Thyroid gland (tissue), 4 donors: ENCODE results near the gene NUDT1. TPM values are rescaled to one million over a fixed set of nuclear protein-coding genes. Genes with fewer than 3 reads are reported as not detected.

ENCODE experiments used
- DNase-seq, 2 donors: peaks; one replicate each; pipeline ENCODE4 v3.0.0-alpha.2; 2019
- H3K27ac ChIP-seq, 3 donors: fragments of 200-600 bp; sonication (generic); 1 replicate in 2 of 3; 2 replicates in 1 of 3; pipeline ENCODE4 v1.5.1; 2016 to 2019; ENCODE audit warnings: mild to moderate bottlenecking in 1 of 3, moderate library complexity in 1 of 3
- H3K27me3 ChIP-seq: fragments of 200-600 bp; sonication (generic); one replicate; pipeline ENCODE4 v1.5.1; 2019
- H3K36me3 ChIP-seq, 2 donors: fragments of 200-600 bp; sonication (generic); one replicate each; pipeline ENCODE4 v1.5.1; 2016 to 2019
- H3K4me1 ChIP-seq, 2 donors: fragments of 200-600 bp; sonication (generic); one replicate each; pipeline ENCODE4 v1.5.1; 2017 to 2019
- H3K4me3 ChIP-seq, 3 donors: fragments of 200-600 bp; sonication (generic); replicated peaks in 1 of 3; 1 replicate in 2 of 3; 2 replicates in 1 of 3; pipeline ENCODE4 v1.5.1; 2016; ENCODE audit warnings: mild to moderate bottlenecking in 1 of 3
- H3K9me3 ChIP-seq: fragments of 200-600 bp; sonication (generic); one replicate; pipeline ENCODE4 v1.5.1; 2017
- CTCF ChIP-seq, 6 experiments: fragments of 200-600 bp in 3 of 6; fragments of 450-650 bp in 3 of 6; sonication (generic) in 3 of 6; IDR thresholded peaks; one replicate each; pipeline ENCODE4 v1.5.1; 2016 to 2019; ENCODE audit warnings: antibody characterized with exemption in 6 of 6, mild to moderate bottlenecking in 2 of 6, inconsistent platforms in 1 of 6, moderate library complexity in 1 of 6
- POLR2A ChIP-seq, 2 donors: fragments of 450-650 bp; IDR thresholded peaks; one replicate each; pipeline ENCODE4 v1.6.1; 2017; ENCODE audit warnings: antibody characterized with exemption in 2 of 2, mild to moderate bottlenecking in 2 of 2, moderate library complexity in 1 of 2
- WGBS, 2 donors: methylation state at CpG; one replicate each; pipeline ENCODE4 v1.1.5; 2017; 5-methylcytosine and 5-hydroxymethylcytosine counted together
- intact Hi-C: fragments of 100-400 bp; cut with DNase I; formaldehyde crosslinking; loops from one replicate; pipeline ENCODE4 v1.15.1; 2023
- total RNA-seq, 4 donors: library from RNA; depleted of rRNA; stranded (reverse); fragments of >200 nt; gene quantifications; one replicate each; pipeline ENCODE4 v1.2.3, GENCODE V29; 2016

Gene NUDT1
- total RNA-seq, 4 donors from 2014 or later = 7.0 to 11.9 (median 9.8) TPM

- no peaks in the 10 kb centered on the region for H3K9me3 ChIP-seq
- H3K36me3 ChIP-seq = peaks cover 9 to 10% of the 10 kb centered on the region in 2 donors
- intact Hi-C loops = no loop called here
- H3K4me1 ChIP-seq = peaks cover 22 to 26% of the 10 kb centered on the region in 2 donors
- DNase-seq = no peak
- 91 to 95% methylated on average over 9 of the region's 9 CpGs for WGBS, 2 donors
- no peaks in the 10 kb centered on the region for H3K27me3 ChIP-seq
- no peak overlapping the region for H3K4me3 ChIP-seq
- TF ChIP-seq CTCF (IDR thresholded peaks at IDR 0.05) (no peak), POLR2A (IDR thresholded peaks at IDR 0.05) (no peak)
- H3K27ac ChIP-seq = no peak overlapping the region
Measured at GRCh38 chr7:2230882-2231281, 11.1 kb upstream of the NUDT1 start.

- H3K36me3 ChIP-seq = peaks cover 10 to 16% of the 10 kb centered on the region in 2 donors
- intact Hi-C loops = no loop called here
Measured at GRCh38 chr7:2231992-2232765, 9.8 kb upstream of the NUDT1 start.

GRCh38 chr7:2232766-2233520 lies 9.1 kb upstream of the NUDT1 start, which contains the start of gene MAD1L1:
Gene MAD1L1, minus strand, starts transcription at chr7:2232945. Its CDS starts 2,812 bp downstream, at chr7:2230133.
- WGBS, 2 donors = 0 to 2% methylated on average over 6 to 21 of the region's 63 CpGs
- intact Hi-C loops = no loop called here

More at GRCh38 chr7:2231992-2232765, 9.8 kb upstream of the NUDT1 start:
- H3K27ac ChIP-seq = peak overlapping the region in 2 of 3 donors; percentile 57 to 68
- H3K4me3 ChIP-seq = peak overlapping the region; percentile 7 to 100 (median 81)
- no peak for TF ChIP-seq CTCF (IDR thresholded peaks at IDR 0.05)
- no peak for TF ChIP-seq POLR2A (IDR thresholded peaks at IDR 0.05)
- H3K4me1 ChIP-seq = peaks cover 17 to 18% of the 10 kb centered on the region in 2 donors
- no peak for DNase-seq
- no peaks in the 10 kb centered on the region for H3K27me3 ChIP-seq
- no peaks in the 10 kb centered on the region for H3K9me3 ChIP-seq
- 6 to 9% methylated on average over 8 to 13 of the region's 46 CpGs for WGBS, 2 donors

GRCh38 chr7:2233926-2234325 lies 8.1 kb upstream of the NUDT1 start:
- Histone ChIP-seq H3K4me1 (peaks cover 17 to 18% of the 10 kb centered on the region in 2 donors), H3K4me3 (no peak overlapping the region), H3K27me3 (no peaks in the 10 kb centered on the region), H3K36me3 (peaks cover 17 to 27% of the 10 kb centered on the region in 2 donors), H3K9me3 (no peaks in the 10 kb centered on the region), H3K27ac (no peak overlapping the region)
- intact Hi-C loops = no loop called here
- TF ChIP-seq POLR2A (IDR thresholded peaks at IDR 0.05) (no peak), CTCF (IDR thresholded peaks at IDR 0.05) (no peak)
- no peak for DNase-seq
- WGBS, 2 donors = 84 to 86% methylated on average over 3 of the region's 3 CpGs

More at GRCh38 chr7:2232766-2233520, 9.1 kb upstream of the NUDT1 start, which contains the start of gene MAD1L1:
- H3K27me3 ChIP-seq = no peaks in the 10 kb centered on the region
- no peak for TF ChIP-seq CTCF (IDR thresholded peaks at IDR 0.05)
- peak in 1 of 2 donors; percentile 65 for TF ChIP-seq POLR2A (IDR thresholded peaks at IDR 0.05)
- DNase-seq = peak; percentile 87 to 91
- H3K4me3 ChIP-seq = peak within 1 kb of the TSS; percentile 7 to 100 (median 81)
- H3K4me1 ChIP-seq = peaks cover 17 to 18% of the 10 kb centered on the region in 2 donors
- H3K36me3 ChIP-seq = peaks cover 10 to 20% of the 10 kb centered on the region in 2 donors
- no peaks in the 10 kb centered on the region for H3K9me3 ChIP-seq
- H3K27ac ChIP-seq = peak within 1 kb of the TSS in 2 of 3 donors; percentile 57 to 68
